GM19328 (cell line): ENCODE results near the gene HYAL3.
"Not testable (repeated sequence)": the region's sequence is repeated elsewhere in the genome, so short reads cannot be mapped to it uniquely, and the experiment has no call there.

ENCODE experiments used
- ATAC-seq: cut with Tn5 transposase; IDR thresholded peaks from one replicate; pipeline ENCODE4 v1.9.1; 2021; ENCODE audit warnings: mild to moderate bottlenecking, moderate library complexity; ENCODE audit not compliant: unreplicated experiment

HYAL3 gene

GRCh38 chr3:50260942-50261441 lies 38.2 kb downstream of the HYAL3 start:
- no peak for ATAC-seq

GRCh38 chr3:50260027-50260941 lies 38.9 kb downstream of the HYAL3 start:
- ATAC-seq, result peak; percentile 82

GRCh38 chr3:50259432-50260026 lies 39.7 kb downstream of the HYAL3 start:
- ATAC-seq, result peak; percentile 10

- ATAC-seq, result no peak
These were observed 40.2 kb downstream of the HYAL3 start for GRCh38 chr3:50258979-50259378.

- ATAC-seq, result no peak
These were observed 41.0 kb downstream of the HYAL3 start for GRCh38 chr3:50258029-50258680.

GRCh38 chr3:50256978-50257890 lies 42.0 kb downstream of the HYAL3 start:
- no peak for ATAC-seq

- no peak for ATAC-seq
These were observed 44.0 kb downstream of the HYAL3 start for GRCh38 chr3:50255251-50255615.

GRCh38 chr3:50254577-50255250 lies 44.5 kb downstream of the HYAL3 start:
- no peak for ATAC-seq

GRCh38 chr3:50251220-50251619 lies 48.0 kb downstream of the HYAL3 start:
- ATAC-seq, result no peak

- ATAC-seq, result no peak
These were observed 48.7 kb downstream of the HYAL3 start for GRCh38 chr3:50250514-50250913.

GRCh38 chr3:50249457-50249856 lies 49.7 kb downstream of the HYAL3 start:
- ATAC-seq, result no peak

- no peak for ATAC-seq
These were observed 50.8 kb downstream of the HYAL3 start for GRCh38 chr3:50248387-50248786.

- ATAC-seq, result peak; percentile 45
These were observed 52.7 kb downstream of the HYAL3 start for GRCh38 chr3:50246517-50246954.

- peak; percentile 59 for ATAC-seq
These were observed 53.2 kb downstream of the HYAL3 start for GRCh38 chr3:50245831-50246516.

- ATAC-seq, result no peak
These were observed 53.9 kb downstream of the HYAL3 start for GRCh38 chr3:50245251-50245745.

GRCh38 chr3:50244813-50245212 lies 54.4 kb downstream of the HYAL3 start:
- ATAC-seq, result not testable (repeated sequence)

- no peak for ATAC-seq
These were observed 55.7 kb downstream of the HYAL3 start for GRCh38 chr3:50243543-50243895.

GRCh38 chr3:50242851-50243542 lies 56.2 kb downstream of the HYAL3 start:
- no peak for ATAC-seq
